Esophagus squamous epithelium (tissue), 4 donors: ENCODE data around the gene PTGES3.

Experiments
- CTCF ChIP-seq, 6 experiments: fragments of 450-650 bp in 4 of 6; fragments of 200-600 bp in 2 of 6; sonication (generic) in 2 of 6; IDR thresholded peaks; one replicate each; pipeline ENCODE4 v1.5.1; 2016 to 2019; ENCODE audit warnings: antibody characterized with exemption in 6 of 6, mild to moderate bottlenecking in 4 of 6, moderate library complexity in 4 of 6
- POLR2A ChIP-seq, 4 donors: fragments of 450-650 bp; IDR thresholded peaks; one replicate each; pipeline ENCODE4 v1.6.1; 2017; ENCODE audit warnings: antibody characterized with exemption in 4 of 4, mild to moderate bottlenecking in 4 of 4, moderate library complexity in 3 of 4

- peak in 1 of 4 donors; percentile 41 for TF ChIP-seq POLR2A (IDR thresholded peaks at IDR 0.05)
- no peak for TF ChIP-seq CTCF (IDR thresholded peaks at IDR 0.05)
Measured at GRCh38 chr12:56628671-56629458, 59.2 kb downstream of the PTGES3 start.
